Mammary epithelial cell (primary cell): ENCODE measurements around the gene TBRG1.

Source experiments
- CTCF ChIP-seq, 2 donors: IDR thresholded peaks in 1 of 2; conservative IDR thresholded peaks in 1 of 2; 2 replicates each; pipeline ENCODE4 v1.5.1; 2011 to 2012; ENCODE audit warnings: inconsistent platforms in 2 of 2, low read length in 2 of 2, mild to moderate bottlenecking in 2 of 2, control low read depth in 1 of 2, low read depth in 1 of 2; ENCODE audit not compliant: insufficient read depth in 1 of 2; ENCODE audit errors: extremely low read depth in 1 of 2
- EZH2 ChIP-seq: IDR thresholded peaks from 2 replicates; pipeline ENCODE4 v1.6.1; 2012; ENCODE audit warnings: low read length, inconsistent platforms, borderline replicate concordance

DNA sequence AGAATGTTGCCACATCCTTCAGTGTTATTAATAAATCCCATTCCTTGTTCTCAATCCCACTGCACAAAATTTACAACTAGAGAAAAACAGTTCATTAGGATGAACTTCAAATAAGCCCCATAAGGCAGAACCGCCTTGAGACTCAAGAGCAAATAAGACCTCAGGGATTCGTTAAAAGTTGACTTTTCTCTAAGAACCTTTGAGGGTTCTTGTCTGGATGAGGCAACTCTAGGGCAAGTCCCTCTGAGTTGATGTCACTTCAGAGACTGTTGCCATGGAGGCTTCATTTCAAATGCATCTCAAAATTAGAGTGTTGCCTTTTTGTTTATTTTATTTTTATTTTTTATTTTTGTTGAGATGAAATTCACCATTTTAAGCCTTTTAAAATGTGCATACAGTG is 31.2 kb upstream of the TBRG1 start:
- no peak for TF ChIP-seq CTCF (conservative IDR thresholded peaks at IDR 0.05 in 1 of 2, IDR thresholded peaks at IDR 0.05 in 1 of 2; ENCODE audit: extremely low read depth in 1 of 2, insufficient read depth in 1 of 2, low read depth in 1 of 2, low read length in 2 of 2)
- no peak for TF ChIP-seq EZH2
